ENCODE measurements around the gene TUBB4B.

TUBB4B gene

GRCh38 chr9:137226338-137227053 is 14.6 kb upstream of the TUBB4B start:
- no peak for DNase-seq

- peak; percentile 89 for DNase-seq
Measured at GRCh38 chr9:137227054-137227852, 13.8 kb upstream of the TUBB4B start, which contains the start of gene RNF224. RNF224 (plus strand) TSS chr9:137227502; CDS start chr9:137228336, 834 bp downstream.

- DNase-seq, result no peak
Measured at GRCh38 chr9:137227853-137228505, 13.1 kb upstream of the TUBB4B start.

GRCh38 chr9:137228506-137228967 is 12.6 kb upstream of the TUBB4B start:
- DNase-seq, result no peak

- no peak for DNase-seq
Measured at GRCh38 chr9:137228968-137229896, 11.9 kb upstream of the TUBB4B start.

- DNase-seq, result no peak
Measured at GRCh38 chr9:137229903-137230704, 11.0 kb upstream of the TUBB4B start.

- no peak for DNase-seq
Measured at GRCh38 chr9:137230705-137231371, 10.2 kb upstream of the TUBB4B start, which contains the start of gene SLC34A3. SLC34A3 (plus strand) TSS chr9:137230901; CDS start chr9:137231703, 802 bp downstream.

- DNase-seq, result no peak
Measured at GRCh38 chr9:137231372-137232039, 9.6 kb upstream of the TUBB4B start.

GRCh38 chr9:137232101-137232500 is 9.0 kb upstream of the TUBB4B start:
- no peak for DNase-seq

- no peak for DNase-seq
Measured at GRCh38 chr9:137232510-137232909, 8.6 kb upstream of the TUBB4B start.

GRCh38 chr9:137233143-137233980 is 7.7 kb upstream of the TUBB4B start:
- no peak for DNase-seq

- DNase-seq, result no peak
Measured at GRCh38 chr9:137234055-137234697, 6.9 kb upstream of the TUBB4B start.

- DNase-seq, result no peak
Measured at GRCh38 chr9:137234758-137235423, 6.2 kb upstream of the TUBB4B start.

- DNase-seq, result no peak
Measured at GRCh38 chr9:137235424-137236237, 5.5 kb upstream of the TUBB4B start.

- peak; percentile 96 for DNase-seq
Measured at GRCh38 chr9:137236238-137236935, 4.7 kb upstream of the TUBB4B start.

- DNase-seq, result no peak
Measured at GRCh38 chr9:137236936-137237421, 4.1 kb upstream of the TUBB4B start.
